Astrocyte of the spinal cord (primary cell): Measurements from ENCODE around the gene RAMP3.

Experiments used
- DNase-seq: peaks from one replicate; pipeline ENCODE4 v3.0.0; 2011; ENCODE audit warnings: low read depth, low spot score
- H3K4me3 ChIP-seq: 2 replicates; pipeline ENCODE4 v1.5.1; 2011; ENCODE audit warnings: low read depth, mild to moderate bottlenecking, low read length, moderate library complexity
- CTCF ChIP-seq: IDR thresholded peaks from 2 replicates; pipeline ENCODE4 v1.5.1; 2012; ENCODE audit warnings: low read depth, mild to moderate bottlenecking, low read length, inconsistent platforms
- in situ Hi-C: cut with HindIII; loops from 2 replicates; pipeline ENCODE4 v1.10.0; 2017; ENCODE audit warnings: low sequenced_read_pairs

The RAMP3 gene

GRCh38 chr7:45181991-45182855, 24.6 kb downstream of the RAMP3 start:
- TF ChIP-seq CTCF = no peak
- no peak overlapping the region for H3K4me3 ChIP-seq
- no peak for DNase-seq
- in situ Hi-C loops = no loop called here

- DNase-seq = no peak
- in situ Hi-C loops = no loop called here
- TF ChIP-seq CTCF = no peak
- H3K4me3 ChIP-seq = no peak overlapping the region
These were observed 25.5 kb downstream of the RAMP3 start for GRCh38 chr7:45182856-45183710.

- in situ Hi-C loops = no loop called here
- no peak for TF ChIP-seq CTCF
- no peak for DNase-seq
- no peak overlapping the region for H3K4me3 ChIP-seq
These were observed 26.2 kb downstream of the RAMP3 start for GRCh38 chr7:45183711-45184210.

- no peak for DNase-seq
- in situ Hi-C loops = no loop called here
- H3K4me3 ChIP-seq = no peak overlapping the region
- no peak for TF ChIP-seq CTCF
These were observed 26.9 kb downstream of the RAMP3 start for GRCh38 chr7:45184326-45185027.

- H3K4me3 ChIP-seq = no peak overlapping the region
- TF ChIP-seq CTCF = no peak
- in situ Hi-C loops = no loop called here
- DNase-seq = no peak
These were observed 27.7 kb downstream of the RAMP3 start for GRCh38 chr7:45185028-45185863.
